NT2/D1 (cell line): ENCODE results near the gene IQSEC3.

ENCODE experiments used
- SUZ12 ChIP-seq: IDR thresholded peaks from 2 replicates; pipeline ENCODE4 v1.6.1; 2011; ENCODE audit not compliant: insufficient read length, insufficient read depth; ENCODE audit errors: extremely low read depth
- YY1 ChIP-seq: IDR thresholded peaks from 2 replicates; pipeline ENCODE4 v1.6.1; 2011; ENCODE audit not compliant: insufficient read length, insufficient read depth
- ZNF274 ChIP-seq: IDR thresholded peaks from 2 replicates; pipeline ENCODE4 v1.6.1; 2011; ENCODE audit warnings: mild to moderate bottlenecking, low read depth, low read length

- TF ChIP-seq YY1: no peak
- TF ChIP-seq ZNF274: no peak
- no peak for TF ChIP-seq SUZ12
Measured at GRCh38 chr12:177980-178828, 111.6 kb downstream of the IQSEC3 start.
